ENCODE measurements around the gene SLC25A26. TPM values are rescaled to one million over a fixed set of nuclear protein-coding genes. Genes with fewer than 3 reads are reported as not detected.
"Not testable (repeated sequence)": the region's sequence is repeated elsewhere in the genome, so short reads cannot be mapped to it uniquely, and the experiment has no call there.

Gene SLC25A26
- total RNA-seq, 1 donor from 2014 or later, result 13.1 TPM

DNA sequence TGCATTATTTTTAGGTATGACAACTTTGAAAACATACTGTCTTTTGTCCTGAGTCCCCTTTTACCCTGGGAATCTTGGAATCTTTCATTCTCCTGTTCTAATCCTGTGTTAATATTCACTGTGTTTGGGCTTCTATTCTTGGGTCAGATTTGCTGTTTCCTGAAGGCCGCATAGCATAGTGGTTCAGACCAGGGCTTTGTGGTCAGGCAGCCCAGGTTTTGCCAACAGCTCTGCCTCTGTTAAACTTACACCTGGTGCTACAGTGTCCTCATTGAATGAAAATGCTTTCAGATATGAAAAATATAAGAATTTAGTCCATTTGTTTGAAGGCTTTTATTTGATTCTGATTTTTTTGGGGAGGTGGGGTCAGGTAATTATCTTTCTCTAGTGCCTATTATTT lies 58.4 kb downstream of the SLC25A26 start:
- TF ChIP-seq, protein P1, sequence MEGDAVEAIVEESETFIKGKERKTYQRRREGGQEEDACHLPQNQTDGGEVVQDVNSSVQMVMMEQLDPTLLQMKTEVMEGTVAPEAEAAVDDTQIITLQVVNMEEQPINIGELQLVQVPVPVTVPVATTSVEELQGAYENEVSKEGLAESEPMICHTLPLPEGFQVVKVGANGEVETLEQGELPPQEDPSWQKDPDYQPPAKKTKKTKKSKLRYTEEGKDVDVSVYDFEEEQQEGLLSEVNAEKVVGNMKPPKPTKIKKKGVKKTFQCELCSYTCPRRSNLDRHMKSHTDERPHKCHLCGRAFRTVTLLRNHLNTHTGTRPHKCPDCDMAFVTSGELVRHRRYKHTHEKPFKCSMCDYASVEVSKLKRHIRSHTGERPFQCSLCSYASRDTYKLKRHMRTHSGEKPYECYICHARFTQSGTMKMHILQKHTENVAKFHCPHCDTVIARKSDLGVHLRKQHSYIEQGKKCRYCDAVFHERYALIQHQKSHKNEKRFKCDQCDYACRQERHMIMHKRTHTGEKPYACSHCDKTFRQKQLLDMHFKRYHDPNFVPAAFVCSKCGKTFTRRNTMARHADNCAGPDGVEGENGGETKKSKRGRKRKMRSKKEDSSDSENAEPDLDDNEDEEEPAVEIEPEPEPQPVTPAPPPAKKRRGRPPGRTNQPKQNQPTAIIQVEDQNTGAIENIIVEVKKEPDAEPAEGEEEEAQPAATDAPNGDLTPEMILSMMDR (IDR thresholded peaks at IDR 0.05), result no peak
- H3K27me3 Mint-ChIP-seq (ENCODE audit: low read depth), result no peaks in the 10 kb centered on the region
- no peaks in the 10 kb centered on the region for H3K9me3 Mint-ChIP-seq (ENCODE audit: low read depth)
- no peak overlapping the region for H3K4me3 Mint-ChIP-seq (ENCODE audit: unreplicated experiment)
- H3K27ac Mint-ChIP-seq (ENCODE audit: unreplicated experiment), result no peak overlapping the region
- no peak for DNase-seq (ENCODE audit: low spot score)
- H3K4me1 Mint-ChIP-seq (ENCODE audit: low read depth), result peaks cover 29% of the 10 kb centered on the region
- no peaks in the 10 kb centered on the region for H3K36me3 Mint-ChIP-seq (ENCODE audit: low read depth)

DNA sequence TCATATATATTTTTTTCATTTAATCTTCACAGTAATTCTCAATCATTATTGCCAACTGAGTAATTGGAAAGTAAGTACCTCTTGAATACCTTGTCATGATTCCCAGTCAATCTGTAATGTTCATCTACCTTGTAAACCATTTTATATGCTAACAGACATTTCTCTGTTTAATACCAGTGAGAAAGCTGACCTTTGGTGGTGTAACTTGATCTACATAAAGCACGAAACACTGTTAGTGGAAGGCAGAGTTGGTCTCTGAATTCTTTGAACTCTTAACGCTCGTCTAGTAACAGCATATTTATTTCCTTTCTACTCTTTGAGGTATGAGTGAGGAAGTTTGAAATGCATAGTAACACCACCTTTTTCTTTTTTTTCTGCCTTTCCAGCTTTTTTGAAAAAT lies 59.5 kb downstream of the SLC25A26 start:
- H3K4me3 Mint-ChIP-seq (ENCODE audit: unreplicated experiment), result no peak overlapping the region
- no peaks in the 10 kb centered on the region for H3K36me3 Mint-ChIP-seq (ENCODE audit: low read depth)
- no peaks in the 10 kb centered on the region for H3K27me3 Mint-ChIP-seq (ENCODE audit: low read depth)
- H3K9me3 Mint-ChIP-seq (ENCODE audit: low read depth), result no peaks in the 10 kb centered on the region
- H3K4me1 Mint-ChIP-seq (ENCODE audit: low read depth), result peaks cover 29% of the 10 kb centered on the region
- DNase-seq (ENCODE audit: low spot score), result no peak
- TF ChIP-seq, protein P1 (IDR thresholded peaks at IDR 0.05), result no peak
- peak overlapping the region; percentile 30 for H3K27ac Mint-ChIP-seq (ENCODE audit: unreplicated experiment)

DNA sequence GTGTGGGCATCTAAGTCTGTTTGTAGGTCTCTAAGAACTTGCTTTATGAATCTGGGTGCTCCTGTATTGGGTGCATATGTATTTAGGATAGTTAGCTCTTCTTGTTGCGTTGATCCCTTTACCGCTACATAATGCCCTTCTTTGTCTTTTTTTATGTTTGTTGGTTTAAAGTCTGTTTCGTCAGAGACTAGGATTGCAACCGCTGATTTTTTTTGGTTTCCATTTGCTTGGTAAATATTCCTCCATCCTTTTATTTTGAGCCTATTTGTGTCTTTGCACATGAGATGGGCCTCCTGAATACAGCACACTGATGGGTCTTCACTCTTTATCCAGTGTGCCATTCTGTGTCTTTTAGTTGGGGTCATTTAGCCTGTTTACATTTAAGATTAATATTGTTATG lies 71.1 kb downstream of the SLC25A26 start:
- H3K4me1 Mint-ChIP-seq (ENCODE audit: low read depth); H3K27me3 Mint-ChIP-seq (ENCODE audit: low read depth); H3K36me3 Mint-ChIP-seq (ENCODE audit: low read depth); H3K4me3 Mint-ChIP-seq (ENCODE audit: unreplicated experiment); H3K27ac Mint-ChIP-seq (ENCODE audit: unreplicated experiment); H3K9me3 Mint-ChIP-seq (ENCODE audit: low read depth); DNase-seq (ENCODE audit: low spot score): not testable (repeated sequence)

DNA sequence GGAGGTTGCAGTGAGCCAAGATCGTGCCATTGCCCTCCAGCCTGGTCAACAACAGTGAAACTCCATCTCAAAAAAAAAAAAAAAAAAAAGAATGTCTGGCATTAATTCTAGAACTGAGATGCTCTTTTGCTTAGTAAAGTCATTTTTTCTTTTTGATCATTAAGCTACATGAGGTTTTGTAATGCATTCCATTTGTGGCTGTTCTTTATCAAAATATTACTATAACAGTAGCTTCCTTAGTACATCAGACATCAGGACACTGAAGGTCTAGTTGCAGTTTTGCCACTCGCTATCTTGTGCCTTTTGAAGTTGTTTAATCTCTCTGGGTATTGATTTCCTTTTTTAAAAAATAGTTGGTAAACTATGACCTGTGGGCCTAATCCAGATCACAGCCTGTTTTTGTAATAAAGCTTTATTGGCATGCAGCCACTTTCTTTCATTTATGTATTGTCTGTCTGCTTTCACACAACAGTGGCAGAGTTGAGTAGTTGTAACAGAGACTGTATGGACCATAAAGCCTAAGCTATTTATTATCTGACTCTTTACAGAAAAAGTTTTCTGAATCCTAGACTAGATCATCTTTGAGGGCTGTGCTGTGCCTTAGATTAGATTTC lies 76.6 kb downstream of the SLC25A26 start:
- Mint-ChIP-seq H3K36me3 (ENCODE audit: low read depth) (no peaks in the 10 kb centered on the region), H3K4me3 (ENCODE audit: unreplicated experiment) (no peak overlapping the region), H3K4me1 (ENCODE audit: low read depth) (peaks cover 23% of the 10 kb centered on the region), H3K27me3 (ENCODE audit: low read depth) (no peaks in the 10 kb centered on the region), H3K9me3 (ENCODE audit: low read depth) (no peaks in the 10 kb centered on the region), H3K27ac (ENCODE audit: unreplicated experiment) (peak overlapping the region; percentile 10)
- TF ChIP-seq, protein P1 (IDR thresholded peaks at IDR 0.05), result no peak
- DNase-seq (ENCODE audit: low spot score), result no peak

DNA sequence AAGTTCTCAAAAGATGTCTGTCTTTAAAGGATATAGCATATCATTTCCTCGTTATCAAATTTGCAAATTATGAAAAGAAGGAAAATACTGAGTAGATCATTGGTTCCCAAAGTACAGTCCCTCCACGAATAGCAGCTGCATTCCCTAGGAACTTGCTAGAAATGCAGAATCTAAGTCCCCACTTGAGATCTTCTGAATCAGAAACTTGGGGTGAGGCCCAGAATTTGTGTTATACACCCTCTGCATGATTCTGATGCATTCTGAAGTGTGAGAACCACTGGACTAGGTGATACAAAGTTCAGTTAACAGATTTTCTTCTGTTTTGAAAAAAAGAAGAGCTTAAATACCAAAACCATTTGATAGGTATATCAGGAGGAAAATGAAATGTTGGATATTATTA lies 77.1 kb downstream of the SLC25A26 start:
- peaks cover 23% of the 10 kb centered on the region for H3K4me1 Mint-ChIP-seq (ENCODE audit: low read depth)

More for the DNA sequence above, 77.1 kb downstream of the SLC25A26 start:
- Mint-ChIP-seq H3K4me3 (ENCODE audit: unreplicated experiment) (no peak overlapping the region), H3K9me3 (ENCODE audit: low read depth) (no peaks in the 10 kb centered on the region), H3K27me3 (ENCODE audit: low read depth) (no peaks in the 10 kb centered on the region), H3K36me3 (ENCODE audit: low read depth) (no peaks in the 10 kb centered on the region), H3K27ac (ENCODE audit: unreplicated experiment) (peak overlapping the region; percentile 49)
- TF ChIP-seq, protein P1 (IDR thresholded peaks at IDR 0.05), result no peak
- no peak for DNase-seq (ENCODE audit: low spot score)
